Endothelial cell of umbilical vein (primary cell): ENCODE results near the gene TRIM67.

ENCODE experiments used
- CTCF ChIP-seq, 2 donors: IDR thresholded peaks; 1 replicate in 1 of 2; 2 replicates in 1 of 2; pipeline ENCODE4 v1.5.1; 2011; ENCODE audit warnings: low read length in 2 of 2, mild to moderate bottlenecking in 2 of 2, moderate library complexity in 2 of 2, control low read depth in 1 of 2, inconsistent platforms in 1 of 2, low read depth in 1 of 2; ENCODE audit not compliant: insufficient read depth in 1 of 2; ENCODE audit errors: extremely low read depth in 1 of 2
- EZH2 ChIP-seq: IDR thresholded peaks from 2 replicates; pipeline ENCODE4 v1.6.1; 2012; ENCODE audit warnings: borderline replicate concordance, low read depth, mild to moderate bottlenecking, moderate library complexity, low read length, inconsistent platforms; ENCODE audit not compliant: severe bottlenecking
- GATA2 ChIP-seq: IDR thresholded peaks from 2 replicates; pipeline ENCODE4 v1.7.0; 2011; ENCODE audit warnings: low read depth, mild to moderate bottlenecking, moderate library complexity, mixed read lengths, low read length; ENCODE audit not compliant: insufficient read length, insufficient read depth
- JUN ChIP-seq: IDR thresholded peaks from 2 replicates; pipeline ENCODE4 v1.6.1; 2011; ENCODE audit warnings: borderline replicate concordance, low read depth; ENCODE audit not compliant: insufficient read length, insufficient read depth
- MAX ChIP-seq: IDR thresholded peaks from 2 replicates; pipeline ENCODE4 v1.6.1; 2011; ENCODE audit not compliant: insufficient read depth, insufficient read length
- MYC ChIP-seq: IDR thresholded peaks from one replicate; pipeline ENCODE4 v1.6.1; 2011; ENCODE audit warnings: mild to moderate bottlenecking, low read depth, low read length
- POLR2A ChIP-seq: IDR thresholded peaks from 2 replicates; pipeline ENCODE4 v1.6.1; 2012; ENCODE audit warnings: low read depth, mild to moderate bottlenecking, control low read depth, low read length
- POLR2AphosphoS5 ChIP-seq: IDR thresholded peaks from 2 replicates; pipeline ENCODE4 v1.6.1; 2012; ENCODE audit warnings: low read depth, mild to moderate bottlenecking, control low read depth, low read length, moderate library complexity; ENCODE audit not compliant: insufficient read depth

- TF ChIP-seq CTCF (IDR thresholded peaks at IDR 0.05; ENCODE audit: extremely low read depth in 1 of 2, insufficient read depth in 1 of 2, low read depth in 1 of 2, low read length in 2 of 2) = no peak
- TF ChIP-seq EZH2 = no peak
- no peak for TF ChIP-seq JUN
- no peak for TF ChIP-seq MAX
- TF ChIP-seq POLR2A = no peak
- TF ChIP-seq POLR2AphosphoS5 = no peak
- no peak for TF ChIP-seq MYC
- no peak for TF ChIP-seq GATA2
Observed at GRCh38 chr1:231170875-231171274, 9.0 kb downstream of the TRIM67 start.
